H54 (cell line): Measurements from ENCODE around the gene NIPSNAP3A.
"Not testable (repeated sequence)": the region's sequence is repeated elsewhere in the genome, so short reads cannot be mapped to it uniquely, and the experiment has no call there.

Source experiments
- DNase-seq: peaks from one replicate; pipeline ENCODE4 v3.0.0; 2011; ENCODE audit warnings: low spot score, mixed read lengths; ENCODE audit not compliant: insufficient read length
- FAIRE-seq: peaks from 3 replicates; lab custom pipeline; 2011; peaks lifted over from hg19 to GRCh38; lab: Jason Lieb, UNC
- POLR2A ChIP-seq: IDR thresholded peaks from 2 replicates; pipeline ENCODE4 v1.6.1; 2011; ENCODE audit warnings: low read depth, mild to moderate bottlenecking, low read length

The NIPSNAP3A gene

DNA sequence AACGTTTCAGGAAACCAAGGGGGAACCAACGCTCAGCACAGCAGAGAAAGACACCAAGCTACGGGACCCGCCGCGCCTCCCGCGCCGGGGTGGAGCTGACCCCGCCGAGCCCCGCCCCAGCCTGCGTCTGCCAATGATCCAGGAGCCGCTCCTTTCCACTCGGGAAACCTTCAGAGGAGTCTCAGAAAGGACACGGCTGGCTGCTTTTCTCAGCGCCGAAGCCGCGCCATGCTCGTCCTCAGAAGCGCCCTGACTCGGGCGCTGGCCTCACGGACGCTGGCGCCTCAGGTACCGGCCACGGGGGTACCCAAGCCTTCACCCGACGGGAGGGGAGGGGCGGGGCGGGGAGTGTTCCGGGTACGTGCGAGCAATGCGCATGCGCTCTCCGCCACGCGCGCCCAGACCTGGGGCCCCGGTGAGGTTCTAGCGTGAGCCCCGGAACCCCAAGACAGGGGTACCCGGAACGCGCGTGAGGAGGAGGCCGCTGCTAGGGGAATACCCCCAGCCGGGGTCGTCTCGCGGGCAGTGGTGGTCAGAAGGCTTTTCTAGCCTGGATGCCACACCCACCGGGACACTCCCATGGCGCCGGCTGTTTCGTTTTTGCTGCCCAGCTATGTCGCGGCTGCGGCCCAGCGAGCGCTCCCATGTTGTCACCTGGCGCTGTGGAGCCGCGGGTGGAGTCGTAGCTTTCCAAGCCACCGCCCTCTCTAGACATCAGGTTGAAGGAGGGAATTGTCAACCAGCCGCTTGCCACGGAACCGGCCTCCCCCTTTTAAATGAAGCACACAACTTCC is at the start of gene NIPSNAP3A:
TSS of gene NIPSNAP3A (plus strand) at position 119 of the 794 bp plus-strand sequence. CDS start at position 229, 110 bp downstream.
- FAIRE-seq, result peak; percentile 99
- TF ChIP-seq POLR2A, result peak; percentile 57
- DNase-seq, result peak; percentile 81

DNA sequence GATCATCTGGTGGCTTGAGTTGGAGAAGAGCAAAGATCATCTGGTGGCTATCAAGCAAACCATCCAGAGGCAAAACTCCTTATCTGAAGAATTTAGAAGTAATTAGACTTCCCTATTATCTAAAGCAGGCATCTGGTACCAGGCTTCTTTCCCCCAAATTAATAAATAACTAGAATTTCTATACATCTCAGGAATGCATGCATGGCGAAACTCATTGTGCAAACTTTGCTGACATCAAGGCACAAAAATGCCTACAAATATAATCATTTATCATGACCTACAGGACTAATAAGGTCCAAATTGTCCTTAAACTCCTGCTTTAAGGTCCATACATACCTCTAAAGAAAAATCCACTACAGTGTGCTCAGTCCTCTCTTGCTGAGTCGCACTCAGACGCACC is 47.2 kb upstream of the NIPSNAP3A start:
- no peak for FAIRE-seq
- no peak for TF ChIP-seq POLR2A

DNA sequence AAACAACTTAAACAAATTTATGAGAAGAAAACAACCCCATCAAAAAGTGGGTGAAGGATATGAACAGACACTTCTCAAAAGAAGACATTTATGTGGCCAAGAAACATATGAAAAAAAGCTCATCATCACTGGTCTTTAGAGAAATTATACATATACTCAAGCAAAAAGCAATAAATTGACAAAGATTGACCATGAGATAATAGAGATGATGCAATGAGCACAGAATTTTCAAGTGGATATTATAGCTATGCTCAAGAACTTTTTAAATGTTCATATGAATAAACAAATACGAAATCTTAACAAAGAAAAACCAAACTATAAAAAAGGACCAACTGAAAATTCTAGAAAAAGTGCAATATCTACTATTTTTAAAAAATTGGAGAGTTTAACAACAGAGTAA is 38.7 kb upstream of the NIPSNAP3A start:
- not testable (repeated sequence) for FAIRE-seq, DNase-seq

More for the DNA sequence above, 47.2 kb upstream of the NIPSNAP3A start:
- no peak for DNase-seq

DNA sequence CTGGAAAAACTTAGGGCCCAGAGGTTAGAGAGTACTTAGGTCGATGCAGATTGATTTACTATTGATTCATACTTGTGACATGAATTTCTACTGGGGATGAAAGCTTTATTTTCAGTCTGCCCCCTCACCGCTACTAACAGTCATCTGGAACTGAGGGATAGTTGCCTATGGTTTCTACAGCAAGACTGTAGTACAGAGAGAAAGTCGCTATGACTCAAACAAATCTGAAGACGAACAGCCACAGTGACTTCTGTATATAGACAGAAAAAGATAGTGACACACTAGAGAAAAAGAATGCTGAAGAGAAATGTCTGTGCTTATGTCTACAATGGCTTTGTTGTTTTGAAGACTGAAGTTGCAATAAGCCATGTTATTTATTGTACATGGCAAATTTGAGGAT is 35.9 kb upstream of the NIPSNAP3A start:
- TF ChIP-seq POLR2A, result no peak
- FAIRE-seq (peak; percentile 52), DNase-seq (no peak)

DNA sequence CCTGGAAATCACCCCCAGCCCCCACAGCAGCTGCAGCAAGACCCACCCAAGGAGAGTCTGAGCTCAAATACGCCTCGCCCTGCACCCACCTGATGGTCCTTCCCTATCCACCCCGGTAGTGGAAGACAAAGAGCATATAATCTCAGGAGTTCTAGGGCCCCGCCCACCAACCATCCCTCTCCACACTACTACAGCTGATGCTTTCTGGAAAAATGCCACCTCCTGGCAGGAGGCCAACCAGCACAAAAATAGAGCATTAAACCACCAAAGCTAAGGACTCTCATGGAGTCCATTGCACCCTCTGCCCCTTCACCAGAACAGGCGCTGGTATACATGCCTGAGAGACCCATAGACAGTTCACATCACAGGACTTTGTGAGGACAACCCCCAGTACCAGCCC is 22.5 kb upstream of the NIPSNAP3A start:
- DNase-seq (no peak), FAIRE-seq (no peak)
- TF ChIP-seq POLR2A, result no peak

DNA sequence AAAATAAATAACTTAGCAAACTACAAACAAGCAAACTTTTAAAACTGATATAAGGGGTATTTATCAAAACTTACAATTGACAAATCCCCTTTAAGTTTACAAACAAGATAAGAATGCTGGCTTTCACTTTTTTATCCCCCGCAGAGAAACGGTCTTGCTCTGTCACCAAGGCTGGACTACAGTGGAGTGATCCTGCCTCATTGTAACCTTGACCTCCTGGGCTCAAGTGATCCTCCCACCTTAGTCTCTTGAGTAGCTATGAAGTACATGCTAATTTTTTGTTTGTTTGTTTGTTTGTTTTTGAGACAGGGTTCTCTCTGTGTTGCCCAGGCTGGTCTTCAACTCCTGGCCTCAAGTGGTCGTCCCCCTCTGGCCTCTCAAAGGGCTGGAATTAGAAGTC is 9.0 kb upstream of the NIPSNAP3A start:
- FAIRE-seq (peak; percentile 15), DNase-seq (no peak)
- TF ChIP-seq POLR2A, result no peak

DNA sequence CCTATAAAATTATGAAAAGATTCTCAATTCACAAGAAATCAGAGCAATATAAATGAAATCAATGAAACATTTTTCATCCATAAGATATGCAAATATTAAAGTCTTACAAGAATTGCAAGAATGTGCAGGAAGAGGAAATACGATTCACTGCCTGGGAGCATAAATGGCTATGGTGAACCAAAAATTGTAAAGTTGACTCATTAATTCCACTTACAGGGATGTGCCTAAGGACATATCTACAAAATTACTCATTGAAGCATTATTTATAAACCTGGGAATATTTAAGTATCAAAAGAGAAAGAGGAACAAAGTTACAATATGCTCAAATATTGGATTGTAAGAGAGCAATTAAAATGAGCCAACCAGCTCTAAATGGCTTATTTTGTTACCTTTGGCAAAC is 6.9 kb upstream of the NIPSNAP3A start:
- TF ChIP-seq POLR2A, result no peak
- peak; percentile 16 for DNase-seq
- peak; percentile 91 for FAIRE-seq

DNA sequence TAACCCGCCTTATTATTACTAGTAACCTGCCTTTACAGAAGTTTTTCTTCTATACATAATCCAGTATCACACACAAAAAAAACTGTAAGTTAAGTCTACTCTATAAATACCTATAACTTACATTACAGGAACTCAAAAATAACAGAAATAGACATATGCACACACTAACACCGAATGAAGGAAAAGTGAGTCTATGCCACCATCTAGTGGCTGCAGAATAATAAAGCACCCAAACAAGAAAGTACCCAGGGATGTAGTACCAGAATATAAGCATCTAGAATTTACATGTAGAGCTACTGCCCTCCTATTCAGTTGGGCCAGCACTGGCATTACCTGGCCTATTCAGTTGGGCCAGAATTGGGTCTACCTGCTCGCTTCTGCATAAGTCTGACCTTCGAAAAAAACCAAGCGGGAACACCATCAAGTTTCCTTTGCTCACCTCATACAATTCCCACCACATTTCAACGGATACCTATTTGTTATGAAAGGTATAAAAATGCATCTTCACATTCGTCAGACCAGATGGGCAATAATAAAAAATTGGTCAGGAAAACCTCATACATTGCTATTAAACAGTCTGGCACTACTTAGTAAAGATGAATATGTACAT is 4.0 kb upstream of the NIPSNAP3A start:
- FAIRE-seq, result peak; percentile 99
- DNase-seq, result peak; percentile 24
- TF ChIP-seq POLR2A, result no peak

DNA sequence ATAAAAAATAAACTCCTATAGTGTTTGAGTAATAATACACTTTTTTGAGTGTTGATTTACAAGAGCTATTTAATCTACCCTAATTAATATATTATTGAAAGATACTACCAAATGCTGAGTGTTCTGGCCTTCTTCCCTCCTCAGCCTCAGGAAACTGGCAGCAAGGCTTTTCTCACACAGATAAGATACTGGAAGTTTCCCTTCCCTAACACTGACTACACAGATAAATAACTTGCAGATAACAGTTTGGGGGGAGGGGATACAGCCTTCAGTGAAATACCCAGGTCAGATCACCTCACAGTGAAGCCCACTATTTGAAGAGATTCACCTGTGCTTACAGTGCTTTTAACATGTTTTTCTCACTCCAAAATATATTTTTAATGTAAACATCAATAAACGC is 1.6 kb upstream of the NIPSNAP3A start:
- TF ChIP-seq POLR2A, result no peak
- no peak for FAIRE-seq
- no peak for DNase-seq

DNA sequence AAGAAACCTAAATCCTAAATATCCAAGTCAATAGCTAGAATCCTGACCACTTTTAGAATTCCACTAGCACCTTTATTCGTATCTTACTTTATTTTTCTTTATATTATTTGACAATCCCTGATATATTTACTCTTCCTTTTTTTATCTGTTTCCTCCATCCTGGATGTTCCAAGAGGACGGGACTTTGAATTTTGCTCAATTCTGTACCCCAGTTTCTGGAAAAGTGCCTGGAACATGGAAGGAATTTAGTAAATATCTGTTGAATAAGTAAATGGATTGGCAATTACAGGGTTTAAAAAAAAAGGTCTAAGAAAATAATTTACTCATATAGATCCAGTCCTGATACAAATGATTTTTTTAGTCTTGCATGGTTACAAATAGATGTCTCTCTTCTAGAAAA is 1.2 kb upstream of the NIPSNAP3A start:
- FAIRE-seq, result peak; percentile 6
- no peak for TF ChIP-seq POLR2A

DNA sequence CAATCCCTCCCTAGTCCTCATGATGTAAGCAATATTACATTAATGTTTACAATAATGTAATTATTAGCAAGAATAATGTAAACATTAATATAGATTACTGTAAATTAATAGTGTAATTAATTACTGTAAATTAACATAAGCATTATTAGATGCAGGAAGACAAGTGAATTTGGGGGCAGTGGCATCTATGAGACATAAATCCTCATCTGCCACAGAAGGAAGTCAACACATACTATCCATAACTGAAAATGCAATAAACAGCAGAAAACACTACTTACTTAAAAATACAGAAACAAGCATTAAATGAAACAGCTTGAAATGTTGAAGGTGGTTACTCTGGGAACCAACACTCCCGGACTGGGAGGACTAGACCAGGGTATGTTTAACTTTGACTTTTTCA is 685 bp upstream of the NIPSNAP3A start:
- DNase-seq (no peak), FAIRE-seq (no peak)
- no peak for TF ChIP-seq POLR2A

More for the DNA sequence above, 1.2 kb upstream of the NIPSNAP3A start:
- no peak for DNase-seq

DNA sequence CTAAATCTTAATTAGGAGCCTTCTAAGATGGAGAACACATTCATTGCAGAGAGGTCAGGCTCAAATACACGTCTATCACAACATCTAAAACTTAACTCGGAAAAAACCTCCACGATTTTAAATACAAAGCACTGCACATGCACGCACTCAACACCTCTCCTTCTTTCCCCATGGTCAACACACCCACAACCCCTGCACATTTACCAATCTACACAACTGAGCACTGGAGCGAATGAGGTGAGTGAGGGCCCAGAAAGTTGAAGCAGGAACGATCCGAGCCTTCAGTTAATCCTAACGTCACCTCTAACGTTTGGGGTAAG is 278 bp upstream of the NIPSNAP3A start:
- DNase-seq (no peak), FAIRE-seq (no peak)
- TF ChIP-seq POLR2A, result no peak

DNA sequence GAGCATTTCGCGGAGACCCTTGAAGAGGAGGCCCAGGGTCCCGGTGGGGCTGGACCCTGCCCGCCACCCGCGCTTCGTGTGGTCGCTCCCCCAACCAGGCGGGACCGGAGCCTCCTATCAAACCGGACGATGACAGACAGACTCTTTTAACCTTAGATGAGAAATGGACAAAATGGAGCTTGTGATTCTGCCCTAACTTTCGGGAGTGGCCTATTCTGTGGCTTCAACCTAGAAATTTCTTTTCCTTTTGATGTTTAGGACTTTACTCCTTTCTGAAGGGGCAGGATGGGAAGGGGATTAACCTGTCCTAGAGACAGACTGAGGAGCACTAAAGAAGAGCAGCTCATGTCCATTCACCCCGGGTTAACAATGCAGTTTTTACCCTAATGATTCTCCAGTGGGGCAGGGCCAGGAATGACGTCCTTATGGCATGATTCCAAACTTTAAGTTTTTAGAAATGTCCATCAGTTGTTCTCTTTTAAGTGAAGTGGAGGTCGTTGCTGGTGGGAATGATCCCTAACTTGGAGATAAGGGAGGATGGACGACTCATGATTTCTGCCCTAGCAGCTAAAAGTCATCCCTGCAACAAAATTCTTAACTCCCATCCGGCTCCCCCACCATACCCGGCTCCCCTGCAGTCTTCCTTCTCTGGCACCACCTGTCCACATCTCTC is 1.0 kb downstream of the NIPSNAP3A start:
- TF ChIP-seq POLR2A, result no peak
- DNase-seq (peak; percentile 23), FAIRE-seq (no peak)

DNA sequence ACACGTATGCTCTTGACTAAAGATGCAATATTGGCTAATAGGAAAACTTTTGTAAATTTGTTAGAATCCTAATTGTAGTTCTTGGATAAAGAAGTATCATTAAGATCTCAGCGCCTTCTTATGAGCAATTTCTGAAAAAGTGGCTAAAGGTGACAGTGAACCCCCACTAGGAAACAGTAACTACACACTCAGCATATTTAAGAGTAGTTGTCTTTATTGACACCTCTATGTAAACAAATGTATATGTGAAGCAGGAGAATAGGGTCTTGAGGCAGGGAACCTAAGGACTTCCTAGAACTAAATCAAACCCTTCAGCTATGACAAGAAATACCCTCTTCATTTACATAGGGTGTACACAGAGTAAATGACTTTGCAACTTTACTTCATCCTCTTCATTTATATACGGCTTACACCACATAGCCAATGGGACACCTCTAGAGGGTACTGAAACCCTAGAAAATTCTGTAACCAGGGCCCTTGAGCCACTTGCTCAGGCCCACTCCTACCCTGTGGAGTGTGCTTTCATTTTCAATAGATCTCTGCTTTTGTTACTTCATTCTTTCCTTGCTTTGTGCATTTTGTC is 2.8 kb downstream of the NIPSNAP3A start:
- DNase-seq, result no peak
- FAIRE-seq, result peak; percentile 60
- TF ChIP-seq POLR2A, result no peak

DNA sequence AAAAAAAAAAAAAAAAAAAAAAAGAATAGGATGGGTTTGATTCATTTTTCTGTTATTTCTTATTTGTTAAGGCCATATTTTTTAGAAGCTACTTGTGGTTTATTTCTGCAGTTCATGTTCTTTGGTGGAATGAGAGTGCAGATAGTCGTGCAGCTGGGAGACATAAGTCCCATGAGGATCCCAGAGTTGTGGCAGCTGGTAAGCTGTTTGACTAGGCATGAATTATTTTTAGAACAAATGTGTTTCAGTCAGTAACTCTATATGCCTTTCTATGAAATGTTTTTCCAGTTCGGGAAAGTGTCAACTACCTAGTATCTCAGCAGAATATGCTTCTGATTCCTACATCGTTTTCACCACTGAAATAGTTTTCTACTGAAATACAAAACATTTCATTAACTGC is 11.5 kb downstream of the NIPSNAP3A start:
- FAIRE-seq, result no peak
- no peak for DNase-seq
- no peak for TF ChIP-seq POLR2A
